Activated CD4-positive, alpha-beta T cell treated with anti-CD3 and anti-CD28 coated beads for 1 hour (primary cell): ENCODE data around the gene AMDHD1.

Source experiments
- DNase-seq: peaks from one replicate; pipeline ENCODE4 v3.0.0-alpha.2; 2020

Gene AMDHD1

DNA sequence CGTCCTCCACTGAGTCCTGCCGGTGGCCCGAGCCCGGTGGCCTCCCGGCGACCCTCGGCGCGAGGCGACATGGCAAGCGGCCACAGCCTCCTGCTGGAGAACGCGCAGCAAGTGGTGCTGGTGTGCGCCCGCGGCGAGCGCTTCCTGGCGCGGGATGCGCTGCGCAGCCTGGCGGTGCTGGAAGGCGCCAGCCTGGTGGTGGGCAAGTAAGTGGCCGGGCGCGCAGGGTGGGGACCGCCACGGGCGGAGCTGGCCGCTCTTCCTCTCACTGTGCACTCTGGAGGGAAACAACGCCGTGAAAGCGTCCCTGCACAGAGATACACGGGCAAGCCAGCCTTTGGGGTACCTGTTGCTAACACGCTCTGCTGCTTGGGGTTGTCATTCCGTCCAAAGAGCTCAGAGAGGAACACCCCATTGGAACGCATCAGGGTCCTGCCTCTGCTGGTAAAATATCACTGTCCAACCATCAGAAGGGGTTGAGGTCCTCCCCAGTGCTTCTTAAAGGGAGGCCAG is at the start of gene AMDHD1:
AMDHD1 (plus strand) TSS at position 2 of the 513 bp plus-strand sequence; CDS start at position 70, 68 bp downstream.
- DNase-seq = peak; percentile 44

DNA sequence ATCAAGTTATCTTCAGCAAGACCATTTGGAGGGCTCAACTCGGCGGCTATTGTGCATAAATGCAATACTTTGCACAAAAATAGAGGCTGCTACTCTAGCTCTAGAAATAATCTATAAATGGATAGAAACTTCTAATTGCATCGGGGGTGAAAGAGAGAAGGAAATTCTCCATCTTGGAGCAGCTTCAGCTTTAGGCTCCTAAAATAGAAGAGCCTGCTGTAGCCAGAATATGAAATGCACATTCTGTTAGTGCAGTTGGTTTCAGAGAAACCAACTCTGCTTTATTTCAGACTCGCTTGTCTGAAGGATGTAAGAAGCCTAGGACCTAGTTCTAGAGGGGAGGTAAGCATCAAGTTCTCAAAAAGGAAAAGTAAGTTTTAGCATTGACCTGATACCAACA is 46.3 kb upstream of the AMDHD1 start:
- DNase-seq = no peak

- no peak for DNase-seq
Observed at GRCh38 chr12:95898081-95898480, 45.0 kb upstream of the AMDHD1 start.

DNA sequence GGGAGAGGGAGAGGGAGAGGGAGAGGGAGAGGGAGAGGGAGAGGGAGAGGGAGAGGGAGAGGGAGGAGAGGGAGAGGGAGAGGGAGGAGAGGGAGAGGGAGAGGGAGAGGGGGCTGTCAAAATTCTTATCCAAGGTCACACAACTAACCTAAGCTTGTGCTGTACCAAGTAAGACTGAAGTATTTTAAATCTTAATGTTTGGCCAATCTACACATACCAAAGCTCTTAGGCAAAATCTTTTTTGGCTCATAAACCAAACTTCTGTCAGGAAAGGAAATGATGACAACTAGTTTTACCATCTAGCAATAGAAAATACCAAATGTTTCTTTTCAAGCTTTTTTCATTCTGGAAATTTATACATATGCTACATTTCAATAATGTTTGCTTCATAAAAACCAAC is 34.6 kb upstream of the AMDHD1 start:
- no peak for DNase-seq

DNA sequence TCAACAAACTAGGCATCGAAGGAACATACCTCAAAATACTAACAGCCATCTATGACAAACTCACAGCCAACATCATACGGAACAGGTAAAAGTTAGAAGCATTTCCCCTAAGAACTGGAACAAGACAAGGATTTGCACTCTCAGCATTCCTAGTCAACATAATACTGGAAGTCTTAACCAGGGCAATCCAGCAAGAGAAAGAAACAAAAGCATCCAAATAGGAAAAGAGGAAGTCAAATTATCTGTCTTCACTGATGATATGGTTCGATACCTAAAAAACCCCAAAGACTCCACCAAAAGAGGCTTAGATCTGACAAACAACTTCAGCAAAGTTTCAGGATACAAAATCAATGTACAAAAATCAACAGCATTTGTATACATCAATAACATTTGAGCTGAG is 33.3 kb upstream of the AMDHD1 start:
- DNase-seq = no peak

- no peak for DNase-seq
Observed at GRCh38 chr12:95918194-95918993, 24.7 kb upstream of the AMDHD1 start.

GRCh38 chr12:95919110-95919509 is 24.0 kb upstream of the AMDHD1 start:
- no peak for DNase-seq

- no peak for DNase-seq
Observed at GRCh38 chr12:95922231-95922630, 20.9 kb upstream of the AMDHD1 start.

DNA sequence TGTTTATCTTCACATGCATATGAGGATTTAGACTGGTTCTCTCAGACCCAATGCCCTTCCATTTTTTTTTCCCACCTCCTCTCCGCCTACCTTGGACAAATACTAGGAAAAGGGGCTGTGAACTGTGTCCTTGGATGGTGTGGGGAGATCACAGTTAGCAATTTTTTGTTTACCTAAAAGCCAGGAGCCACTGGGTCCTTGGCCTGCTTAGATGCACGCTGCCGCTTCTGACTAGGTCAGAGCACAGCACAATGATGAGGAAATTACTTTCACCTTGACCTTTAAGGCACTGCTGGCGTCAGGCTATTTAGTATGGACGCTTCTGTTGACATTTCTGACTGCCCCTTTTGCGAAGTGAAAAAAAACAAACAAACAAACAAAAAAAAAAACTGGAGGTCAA is 2.6 kb upstream of the AMDHD1 start:
- no peak for DNase-seq

DNA sequence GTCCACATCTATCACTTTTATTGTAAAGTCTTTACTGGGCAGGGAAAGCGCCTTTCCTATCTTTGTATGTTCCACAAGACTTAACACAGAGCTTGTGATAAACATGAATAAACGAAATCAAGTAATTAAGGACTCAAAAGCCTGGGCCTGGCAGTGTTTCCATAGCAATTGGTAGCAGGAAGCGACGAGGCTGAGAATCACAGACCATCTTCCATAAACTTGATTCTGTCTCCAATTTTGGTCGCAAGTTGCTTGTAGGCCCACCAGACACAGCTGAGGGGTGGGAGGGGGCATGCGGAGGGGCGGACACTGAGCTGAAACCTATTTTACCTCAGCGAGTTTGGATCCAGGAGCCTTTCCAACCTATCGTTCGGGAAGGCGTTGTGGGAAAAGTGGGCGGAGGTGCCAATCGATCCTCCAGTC is 1.0 kb upstream of the AMDHD1 start:
- peak; percentile 13 for DNase-seq

DNA sequence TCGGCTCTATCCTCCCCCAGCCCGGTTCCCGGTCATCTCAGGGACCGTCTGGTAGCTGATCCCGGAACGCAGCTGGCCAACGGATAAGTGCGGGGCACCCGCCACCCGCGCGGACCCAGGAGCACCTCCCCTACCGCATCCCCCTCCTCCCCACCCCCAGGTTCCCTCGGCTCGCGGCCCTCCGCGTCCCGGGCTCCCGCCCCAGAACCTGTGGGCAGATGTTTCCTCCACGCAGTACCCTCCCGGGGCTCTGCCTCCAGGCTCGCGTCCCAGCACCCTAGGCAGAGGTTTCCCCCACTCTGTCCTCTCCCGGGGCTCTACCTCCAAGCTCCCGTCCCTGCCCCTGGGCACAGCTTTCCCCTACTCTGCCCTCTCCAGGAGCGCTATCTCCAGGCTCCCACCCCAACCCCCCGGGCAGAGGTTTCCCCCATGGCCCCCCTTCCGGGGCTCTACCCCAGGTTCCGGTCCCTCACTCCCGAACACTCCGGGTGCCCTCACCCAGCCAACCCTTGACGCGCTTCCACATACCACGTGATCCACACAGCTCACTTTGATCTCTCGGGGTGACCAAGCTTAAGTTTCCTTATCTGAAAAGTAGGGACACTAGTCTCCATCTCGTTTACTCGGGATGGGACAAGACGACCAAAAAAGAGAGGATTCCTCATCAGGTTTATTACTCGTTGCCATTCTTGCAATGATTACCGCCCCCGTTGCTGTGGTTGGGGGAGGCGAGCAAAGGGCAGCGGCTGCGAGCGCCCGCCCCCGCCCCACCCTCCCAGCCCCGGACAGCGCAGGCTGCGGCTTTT is 404 bp upstream of the AMDHD1 start, which contains the start of gene CCDC38:
CCDC38 (minus strand) TSS at position 91 of the 806 bp plus-strand sequence. CDS start 6,105 bp downstream, outside the sequence.
- DNase-seq = peak; percentile 67

DNA sequence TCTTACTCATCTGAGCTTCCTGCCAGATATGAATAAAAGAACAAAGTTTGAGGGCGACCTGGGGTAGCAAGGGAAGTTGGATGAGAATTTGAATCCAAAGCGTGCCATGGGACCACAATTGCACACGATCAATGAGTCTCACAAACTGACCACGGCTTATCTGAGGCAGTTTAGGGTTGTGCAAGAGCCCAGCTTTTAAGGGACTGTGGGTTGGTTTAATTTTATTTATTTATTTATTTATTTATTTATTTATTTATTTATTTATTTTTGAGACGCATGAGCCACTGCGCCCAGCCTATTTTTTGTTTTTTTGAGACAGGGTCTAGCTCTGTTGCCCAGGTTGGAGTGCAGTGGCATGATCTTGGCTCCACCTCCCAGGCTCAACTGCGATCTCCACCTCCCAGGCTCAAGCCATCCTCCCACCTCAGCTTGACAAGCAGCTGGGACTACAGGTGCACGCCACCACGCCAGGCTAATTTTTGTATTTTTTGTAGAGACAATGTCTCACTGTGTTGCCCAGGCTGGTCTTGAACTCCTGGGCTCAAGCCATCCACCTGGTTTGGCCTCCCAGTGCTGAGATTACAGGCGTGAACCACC is 1.1 kb downstream of the AMDHD1 start:
- DNase-seq = no peak

- no peak for DNase-seq
Observed at GRCh38 chr12:95949477-95950206, 6.5 kb downstream of the AMDHD1 start.

DNA sequence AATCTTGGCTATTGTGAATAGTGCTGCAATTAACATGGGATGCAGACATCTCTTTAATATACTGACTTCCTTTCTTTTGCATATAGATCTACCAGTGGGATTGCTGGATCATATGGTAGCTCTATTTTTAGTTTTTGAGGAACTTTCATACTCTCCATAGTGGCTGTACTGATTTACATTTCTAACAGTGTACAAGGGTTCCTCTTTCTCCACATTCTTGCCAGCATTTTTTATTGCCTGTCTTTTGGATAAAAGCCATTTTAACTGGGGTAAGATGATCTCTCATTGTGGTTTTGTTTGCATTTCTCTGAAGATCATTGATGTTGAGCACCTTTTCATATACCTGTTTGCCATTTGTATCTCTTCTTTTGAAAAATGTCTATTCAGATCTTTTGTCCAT is 8.4 kb downstream of the AMDHD1 start:
- no peak for DNase-seq

DNA sequence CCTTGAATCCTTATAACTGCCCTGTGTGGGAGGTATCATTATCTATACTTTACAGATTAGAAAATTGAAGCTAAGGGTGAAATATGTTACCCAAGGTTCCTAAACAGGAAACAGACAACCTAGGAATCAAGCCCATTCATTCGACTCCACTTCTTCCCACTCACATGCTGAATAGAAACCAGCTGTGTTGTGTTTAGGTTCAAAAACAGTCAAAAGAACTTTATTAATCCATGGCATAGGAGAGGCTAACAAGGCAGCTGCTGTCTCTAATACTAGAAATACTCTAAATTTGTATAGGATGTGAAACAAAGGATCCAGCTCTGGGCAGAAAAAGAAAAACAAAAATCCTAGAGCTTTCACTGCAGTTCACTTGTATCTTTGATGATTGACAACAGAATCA is 9.9 kb downstream of the AMDHD1 start:
- DNase-seq = no peak

- no peak for DNase-seq
Observed at GRCh38 chr12:95955549-95956159, 12.5 kb downstream of the AMDHD1 start.

GRCh38 chr12:95956557-95957145 is 13.5 kb downstream of the AMDHD1 start:
- DNase-seq = no peak

GRCh38 chr12:95959107-95959506 is 16.0 kb downstream of the AMDHD1 start:
- DNase-seq = no peak

- no peak for DNase-seq
Observed at GRCh38 chr12:95960241-95960640, 17.1 kb downstream of the AMDHD1 start.

DNA sequence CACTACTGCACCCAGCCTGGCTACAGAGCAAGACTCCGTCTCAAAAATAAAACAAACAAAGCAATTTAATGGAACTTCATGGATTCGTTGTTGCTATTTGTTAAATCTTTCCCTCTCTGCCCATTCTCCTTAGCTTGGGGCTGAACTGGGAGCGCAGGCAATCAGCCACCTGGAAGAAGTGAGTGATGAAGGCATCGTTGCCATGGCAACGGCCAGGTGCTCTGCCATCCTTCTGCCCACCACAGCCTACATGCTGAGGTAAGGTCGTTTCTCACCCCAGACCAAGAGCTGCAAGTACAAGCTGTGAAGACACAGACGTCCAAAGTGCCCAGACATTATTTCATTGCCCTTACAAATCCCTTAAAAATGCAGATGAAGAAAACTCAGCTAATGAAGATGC is 19.1 kb downstream of the AMDHD1 start:
- DNase-seq = no peak

GRCh38 chr12:95963096-95963495 is 20.0 kb downstream of the AMDHD1 start:
- no peak for DNase-seq
